PC-3 (cell line): ENCODE data around the gene DIS3L2.

Experiments
- CTCF ChIP-seq: fragments of 300-600 bp; sonication (generic); conservative IDR thresholded peaks from 2 replicates; pipeline ENCODE4 v1.5.1; 2017; ENCODE audit warnings: antibody characterized with exemption, low read depth, mild to moderate bottlenecking, low read length
- EZH2 ChIP-seq: fragments of 300-600 bp; sonication (generic); IDR thresholded peaks from one replicate; pipeline ENCODE4 v1.6.1; 2017; ENCODE audit warnings: antibody characterized with exemption, mild to moderate bottlenecking, low read length; ENCODE audit not compliant: unreplicated experiment

- no peak for TF ChIP-seq CTCF
- no peak for TF ChIP-seq EZH2
These were observed 52.3 kb downstream of the DIS3L2 start for GRCh38 chr2:232013701-232014353.
